HG03280 (cell line): ENCODE data around the gene GPR176.

ENCODE experiments used
- ATAC-seq: cut with Tn5 transposase; IDR thresholded peaks from one replicate; pipeline ENCODE4 v1.9.1; 2021; ENCODE audit warnings: mild to moderate bottlenecking, moderate library complexity; ENCODE audit not compliant: unreplicated experiment

Gene GPR176

DNA sequence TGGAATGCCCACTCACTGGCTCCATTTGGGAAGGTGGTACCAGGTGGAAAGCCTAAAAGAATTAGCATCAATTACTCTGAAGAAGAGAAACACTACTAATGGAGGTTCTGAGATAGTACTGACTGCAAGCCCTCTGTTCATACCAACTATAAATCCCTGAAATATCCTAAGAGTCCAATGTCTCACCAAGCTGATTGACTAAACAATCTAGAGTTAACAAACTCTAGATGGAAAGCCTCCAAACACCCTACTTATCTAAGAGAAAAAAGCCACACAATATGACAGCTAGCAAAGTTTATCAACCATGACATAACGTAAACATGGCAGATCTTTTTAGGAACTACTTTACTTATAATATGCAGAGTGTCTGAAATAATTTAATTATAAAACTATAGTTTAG is 59.2 kb downstream of the GPR176 start:
- no peak for ATAC-seq

DNA sequence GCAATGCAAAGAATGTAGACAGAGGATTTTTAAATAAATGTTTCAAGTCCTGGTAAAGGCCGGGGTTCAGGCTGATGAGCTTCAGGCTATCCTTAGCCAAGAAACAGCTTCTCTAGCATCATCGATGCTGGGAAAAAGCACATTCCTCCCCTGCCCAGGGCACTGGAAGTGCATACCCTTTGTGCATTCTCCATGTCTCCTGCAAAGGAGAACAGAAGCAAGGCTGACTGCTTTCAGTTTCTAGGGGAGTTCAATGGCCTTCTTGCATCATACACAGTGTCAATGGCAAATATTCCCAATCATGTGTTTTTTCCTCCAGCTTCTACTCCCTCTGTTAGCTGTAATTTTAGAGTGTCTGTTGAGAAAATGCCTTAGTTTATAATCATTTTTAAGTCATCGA is 59.9 kb downstream of the GPR176 start:
- ATAC-seq: no peak

DNA sequence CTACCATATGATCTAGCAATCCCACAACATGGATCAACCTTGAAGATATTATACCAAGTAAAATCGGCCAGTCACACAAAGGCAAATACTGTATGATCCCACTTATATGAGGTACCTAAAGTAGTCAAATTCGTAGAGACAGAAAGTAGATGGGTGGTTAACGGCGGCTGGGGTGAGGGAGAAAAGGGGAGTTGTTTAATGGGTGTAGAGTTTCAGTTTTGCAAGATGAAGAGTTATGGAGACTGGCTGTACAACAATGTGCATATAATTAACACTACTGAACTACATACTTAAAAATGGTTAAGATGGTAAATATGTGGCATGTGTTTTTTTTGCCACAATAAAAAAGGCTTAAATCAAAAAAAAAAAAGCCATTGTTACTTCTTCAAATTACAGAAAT is 60.4 kb downstream of the GPR176 start:
- no peak for ATAC-seq

DNA sequence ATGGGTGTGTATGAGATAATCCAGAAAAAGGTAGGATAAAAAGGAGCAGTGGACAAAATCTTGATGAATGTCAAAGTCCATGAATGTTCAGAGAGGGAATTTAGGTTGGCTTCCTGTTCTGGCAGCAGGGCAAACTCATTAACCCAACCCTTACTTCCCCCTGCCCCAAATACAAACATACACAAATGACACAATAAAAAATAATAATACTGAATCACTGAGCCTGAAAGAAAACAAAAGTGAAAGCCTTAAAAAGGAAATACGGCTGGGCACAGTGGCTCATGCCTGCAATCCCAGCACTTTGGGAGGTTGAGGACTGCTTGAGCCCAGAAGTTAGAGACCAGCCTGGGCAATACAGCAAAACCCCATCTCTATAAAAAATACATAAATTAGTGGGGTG is 62.9 kb downstream of the GPR176 start:
- ATAC-seq: no peak

DNA sequence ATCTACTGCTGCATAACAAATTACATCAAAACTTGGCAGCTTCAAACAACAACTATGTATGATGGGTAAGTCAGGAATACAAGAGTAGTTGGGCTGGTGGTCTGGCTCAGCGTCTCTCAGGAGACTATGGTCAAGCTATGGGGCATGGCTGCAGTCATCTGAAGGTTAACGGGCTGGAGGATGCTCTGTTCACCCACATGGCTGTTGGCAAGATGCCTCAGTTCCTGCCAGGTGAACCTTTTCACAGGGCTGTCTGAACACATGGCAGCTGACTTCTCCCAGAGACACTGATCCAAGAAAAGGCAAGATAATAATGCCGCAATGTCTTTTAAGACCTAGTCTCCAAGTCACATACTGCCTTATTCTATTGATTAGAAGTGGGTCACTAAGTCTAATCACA is 63.7 kb downstream of the GPR176 start:
- ATAC-seq: no peak

DNA sequence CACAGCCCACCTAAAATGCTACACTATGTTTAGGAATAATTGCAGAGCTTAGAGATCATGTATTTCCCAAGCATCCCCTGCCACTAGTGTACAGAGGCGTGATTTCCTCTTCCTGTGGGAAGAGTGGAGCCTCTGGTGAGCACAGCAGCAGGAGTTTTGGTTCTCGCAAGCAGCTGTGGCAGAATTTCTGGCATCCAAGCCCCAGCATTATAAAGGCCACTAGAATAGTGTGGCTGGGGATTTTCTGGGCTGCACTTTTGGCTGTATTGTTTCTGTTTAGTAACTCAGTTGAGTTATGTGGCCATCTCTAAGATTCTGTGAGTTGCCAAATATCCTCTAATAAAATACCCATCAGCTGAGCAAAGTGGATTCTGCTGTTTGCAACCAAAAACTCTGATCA is 64.7 kb downstream of the GPR176 start:
- no peak for ATAC-seq

DNA sequence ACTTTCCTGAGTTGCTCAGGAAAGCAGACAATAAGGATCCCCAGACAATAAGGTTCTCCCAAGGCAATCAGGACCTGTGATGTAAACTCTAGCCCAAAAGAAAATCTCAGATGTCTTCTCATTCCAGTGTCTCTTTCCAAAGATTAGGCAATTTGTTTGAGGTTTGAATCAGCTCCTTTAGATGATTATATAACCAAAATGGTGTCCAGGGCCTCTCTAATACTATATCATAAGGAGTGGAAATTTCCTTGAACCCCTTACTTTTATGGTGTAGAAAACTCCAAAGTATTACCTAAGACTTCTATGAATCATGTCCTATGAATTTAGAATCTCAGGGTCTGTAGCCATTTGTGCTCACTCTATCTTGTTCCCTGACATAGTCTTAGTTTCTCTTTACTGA is 65.9 kb downstream of the GPR176 start:
- no peak for ATAC-seq

DNA sequence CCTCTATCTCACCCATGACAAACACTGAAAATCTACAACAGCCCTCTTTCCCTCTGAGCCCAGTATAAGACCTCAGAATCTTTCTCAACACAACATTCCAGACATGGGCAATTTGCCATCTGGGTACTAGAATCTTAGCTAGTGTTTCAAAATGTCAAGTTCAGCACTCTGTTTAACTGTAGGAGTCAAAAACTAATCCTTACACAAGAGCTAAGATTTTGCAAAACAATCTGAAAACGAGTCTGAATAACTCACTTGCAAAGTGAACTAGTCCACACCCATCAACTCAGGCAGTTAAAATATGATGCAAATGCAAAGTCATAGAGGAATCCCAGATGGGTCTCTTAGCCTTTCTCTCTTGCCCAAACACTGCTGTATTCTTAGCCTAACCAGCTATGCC is 67.8 kb downstream of the GPR176 start:
- ATAC-seq: no peak

DNA sequence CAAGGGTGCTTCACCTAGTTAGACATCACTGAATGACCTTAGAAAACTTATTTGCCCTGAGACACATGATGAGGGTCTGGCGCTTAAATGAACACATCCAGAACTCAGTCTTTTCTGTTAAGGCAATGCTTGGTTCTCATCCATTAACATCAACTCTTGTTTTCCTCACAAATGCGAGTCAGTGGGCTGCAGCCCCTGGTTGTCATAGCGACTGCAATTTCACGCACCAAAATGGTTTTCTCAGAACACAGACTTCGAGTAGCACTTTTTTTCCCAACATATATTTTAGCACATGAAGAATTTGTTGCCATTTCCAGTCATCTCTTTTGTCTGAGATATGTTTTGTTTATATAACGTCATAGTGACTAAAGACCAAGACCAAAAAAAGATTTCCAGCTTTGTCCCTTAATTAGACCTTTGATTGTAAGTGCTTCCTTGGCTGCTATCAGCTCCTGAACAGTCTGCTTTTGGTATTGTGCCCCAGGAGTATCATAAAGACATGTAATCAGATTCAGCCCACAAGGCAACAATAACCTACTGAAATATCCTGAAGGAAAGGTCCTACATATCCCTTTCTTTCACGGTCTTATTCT is 68.5 kb downstream of the GPR176 start:
- no peak for ATAC-seq

DNA sequence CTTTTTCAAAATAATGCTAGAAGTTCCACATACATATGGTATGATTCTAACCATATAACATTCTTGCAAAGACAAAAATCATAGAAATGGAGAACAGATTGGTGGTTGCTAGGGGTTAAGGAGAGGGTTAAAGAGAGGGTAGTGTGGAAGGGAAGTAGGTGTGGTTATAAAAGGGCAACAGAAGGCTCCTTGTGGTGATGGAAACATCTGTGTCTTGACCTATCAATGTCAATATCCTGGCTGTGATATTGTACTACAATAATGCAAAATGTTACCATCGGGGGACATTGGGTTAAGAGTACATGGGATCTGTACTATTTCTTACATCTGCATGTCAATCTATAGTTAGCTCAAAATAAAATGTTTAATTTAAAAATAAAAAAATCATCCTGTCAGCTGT is 69.6 kb downstream of the GPR176 start:
- ATAC-seq: no peak

DNA sequence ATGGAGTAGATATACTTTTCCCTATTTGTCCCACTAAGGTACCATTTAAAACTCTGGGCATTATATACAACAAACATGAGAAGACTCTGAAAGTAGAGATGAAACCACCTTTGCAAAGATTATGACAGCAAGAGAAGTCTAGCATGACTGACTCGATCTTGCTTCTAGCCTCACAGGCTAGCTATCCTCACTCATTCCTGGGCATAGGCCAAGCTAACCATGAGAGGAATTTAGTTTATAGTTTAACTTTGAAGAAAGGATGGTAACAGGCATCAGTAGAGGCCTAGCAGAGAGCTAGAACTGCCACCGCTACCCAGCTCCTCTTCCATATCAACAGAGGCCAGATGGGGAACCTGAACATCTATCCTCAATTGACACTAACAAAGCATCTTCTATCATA is 74.0 kb downstream of the GPR176 start:
- ATAC-seq: no peak

DNA sequence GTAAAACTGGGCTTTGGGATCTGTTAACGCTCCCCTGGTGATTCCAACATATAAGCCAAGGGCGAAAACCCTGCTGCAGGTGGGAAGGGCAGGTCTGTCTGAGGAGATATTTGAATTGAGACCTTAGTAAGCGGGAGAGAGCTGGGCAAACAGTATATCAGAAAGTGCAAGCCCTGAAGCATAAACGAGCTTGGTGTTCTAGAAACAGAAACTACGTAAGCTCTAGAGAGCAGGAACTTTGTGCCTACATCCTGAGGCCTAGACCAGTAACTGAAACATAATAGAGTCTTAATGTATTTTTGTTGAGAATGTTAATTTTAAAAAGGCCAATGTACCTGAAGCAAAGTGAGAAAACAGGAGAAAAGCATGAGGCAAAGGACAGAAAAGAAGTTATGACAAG is 74.5 kb downstream of the GPR176 start:
- no peak for ATAC-seq

DNA sequence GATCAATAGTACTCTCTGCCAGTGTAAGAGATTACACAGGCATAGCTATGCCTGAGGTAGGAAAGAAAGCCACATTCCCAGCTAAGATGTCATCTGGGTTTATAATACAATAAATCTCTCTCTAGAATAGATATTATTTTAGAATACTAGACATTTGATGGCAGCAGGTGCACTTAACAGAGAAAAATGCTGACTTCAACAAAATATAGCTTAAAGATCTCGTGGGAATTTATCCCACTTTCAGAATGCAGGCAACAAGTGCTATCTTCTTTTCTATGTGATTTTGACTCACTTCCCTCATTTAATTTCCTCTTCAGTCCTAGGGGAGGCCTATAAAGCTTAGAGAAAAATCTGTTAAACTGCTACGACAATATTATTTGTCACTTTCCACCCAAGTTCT is 76.5 kb downstream of the GPR176 start:
- no peak for ATAC-seq

DNA sequence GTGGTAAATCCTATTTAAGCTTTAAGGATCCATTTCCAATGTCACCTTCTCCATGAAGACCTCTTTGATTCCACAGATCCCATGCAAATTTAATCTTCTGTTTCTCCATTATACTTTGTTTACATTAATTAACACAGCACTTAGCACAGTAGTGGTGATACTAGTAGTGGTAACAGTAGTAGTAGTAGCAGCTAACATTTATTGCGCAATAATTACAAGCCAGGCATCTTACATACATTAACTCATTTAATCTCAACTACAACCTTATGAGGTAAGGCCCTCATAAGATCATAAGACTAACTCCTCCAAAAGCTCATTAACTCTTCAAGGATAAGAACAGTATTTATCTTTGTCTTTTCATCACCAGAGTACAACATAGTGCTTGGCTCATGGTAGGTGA is 82.6 kb downstream of the GPR176 start:
- ATAC-seq: no peak

DNA sequence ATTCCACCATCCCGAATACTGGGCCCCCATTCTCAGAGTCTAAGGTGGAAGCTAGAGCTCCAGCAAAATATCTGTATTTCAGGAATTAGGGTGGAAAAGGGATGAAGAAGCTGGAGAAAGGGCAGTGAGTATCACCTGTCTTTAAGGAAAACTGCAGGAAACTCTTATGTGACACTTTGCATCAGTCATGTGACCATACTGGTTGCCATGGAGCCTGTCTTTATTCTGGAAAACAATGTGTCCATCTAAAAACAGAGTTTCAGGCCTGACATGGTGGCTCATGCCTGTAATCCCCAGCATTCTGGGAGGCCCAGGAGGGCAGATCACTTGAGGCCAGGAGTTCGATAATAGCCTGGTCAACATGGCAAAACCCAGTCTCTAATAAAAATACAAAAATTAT is 84.5 kb downstream of the GPR176 start:
- no peak for ATAC-seq

DNA sequence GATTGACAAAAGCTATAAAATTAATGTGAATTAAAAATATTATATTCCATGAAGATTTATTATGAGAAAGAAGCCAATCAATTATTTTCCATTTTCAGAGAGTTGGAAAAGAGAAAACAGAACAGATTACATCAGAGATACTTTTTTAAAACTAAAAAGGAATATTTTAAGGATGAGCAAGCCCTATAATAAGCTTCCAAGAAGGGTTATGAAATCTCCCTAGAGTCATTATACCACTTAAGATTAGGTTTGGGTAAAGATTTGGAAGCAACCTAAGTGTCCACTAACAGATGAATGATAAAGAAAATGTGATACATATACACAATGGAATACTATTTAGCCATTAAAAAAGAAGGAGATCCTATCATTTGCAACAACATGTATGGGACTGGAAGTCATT is 85.8 kb downstream of the GPR176 start:
- ATAC-seq: no peak

DNA sequence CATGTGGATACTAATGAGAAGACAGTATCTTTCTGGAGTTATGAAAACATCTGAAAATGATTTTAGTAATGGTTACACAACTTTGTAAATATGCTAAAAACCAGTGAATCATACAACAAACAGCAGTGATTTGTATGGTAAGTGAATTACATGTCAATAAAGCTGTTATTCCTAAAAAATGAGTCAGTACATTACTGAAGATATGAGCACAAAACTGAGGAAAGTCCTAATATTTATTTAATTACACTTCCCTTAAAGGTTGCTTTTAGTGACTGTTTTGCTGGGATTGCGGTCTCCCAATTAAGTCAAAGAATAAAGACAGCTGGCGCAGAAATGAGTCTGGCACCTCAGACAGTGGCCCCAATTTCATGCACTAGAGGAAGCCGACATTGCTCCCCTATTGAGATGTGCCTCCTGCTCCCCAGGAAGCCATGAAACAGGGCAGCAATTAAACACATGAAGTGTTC is 86.5 kb downstream of the GPR176 start:
- ATAC-seq: no peak

DNA sequence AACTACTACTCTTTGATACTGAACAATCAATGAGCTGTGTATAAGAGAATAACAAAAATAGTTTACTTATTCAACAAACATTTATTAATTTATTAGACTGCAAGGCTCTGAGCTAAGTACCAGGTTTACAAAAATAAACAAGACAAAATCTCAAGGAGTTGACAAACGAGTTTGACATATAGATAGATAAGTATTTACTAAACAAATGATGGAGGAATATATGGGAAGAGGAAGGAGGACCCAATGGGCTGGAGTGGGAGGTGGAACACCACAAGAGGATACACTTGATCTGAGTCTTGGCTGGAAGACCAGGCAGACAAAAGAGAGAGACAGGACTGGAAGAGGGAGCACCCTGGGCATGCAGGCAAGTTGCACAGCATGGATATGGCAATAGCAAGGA is 89.9 kb downstream of the GPR176 start:
- ATAC-seq: no peak

DNA sequence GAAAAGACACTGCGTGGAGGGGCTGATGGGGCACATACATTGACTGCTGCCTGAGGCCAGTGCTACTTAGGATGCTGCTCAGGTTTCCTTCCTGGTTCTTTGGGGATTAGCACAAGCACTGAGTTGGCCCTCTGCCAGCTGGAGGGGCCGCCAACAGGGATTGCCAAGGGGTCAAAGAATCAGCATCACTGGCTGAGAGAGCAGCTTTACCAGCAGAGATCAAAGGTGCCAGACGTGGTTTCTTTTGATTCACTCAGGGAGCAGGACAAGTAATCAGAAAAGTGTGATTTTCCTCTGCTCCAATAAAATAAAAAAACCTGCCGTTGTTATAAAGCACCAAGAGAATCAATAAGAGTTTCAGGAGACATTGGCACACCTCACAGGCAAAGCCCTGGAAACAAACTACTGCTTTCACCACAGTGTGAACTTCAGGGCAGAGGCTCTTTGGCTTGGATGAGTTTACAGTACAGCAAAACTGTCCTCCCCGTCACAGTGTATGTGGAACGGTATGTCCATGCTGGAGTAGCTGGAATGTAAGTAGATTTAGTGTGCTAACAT is 91.6 kb downstream of the GPR176 start:
- no peak for ATAC-seq

DNA sequence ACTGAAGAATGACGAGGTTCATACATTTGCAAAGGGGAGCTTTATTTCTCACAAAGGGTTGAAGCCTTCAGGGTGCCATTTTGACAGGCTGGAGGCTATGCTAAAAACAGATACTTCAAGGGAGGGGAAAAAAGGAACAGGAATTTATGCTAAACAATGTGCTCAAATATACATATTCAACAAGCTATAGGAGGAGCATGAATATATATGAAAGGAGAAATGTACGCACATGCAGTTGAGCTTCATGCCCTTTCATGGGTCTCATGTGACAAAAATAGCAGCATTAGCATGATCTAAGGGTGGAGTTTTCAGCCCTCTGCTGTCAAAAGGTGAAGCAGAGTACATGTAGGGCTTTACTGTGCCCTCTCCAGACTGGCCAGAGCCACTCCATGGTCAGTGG is 93.1 kb downstream of the GPR176 start:
- ATAC-seq: no peak

DNA sequence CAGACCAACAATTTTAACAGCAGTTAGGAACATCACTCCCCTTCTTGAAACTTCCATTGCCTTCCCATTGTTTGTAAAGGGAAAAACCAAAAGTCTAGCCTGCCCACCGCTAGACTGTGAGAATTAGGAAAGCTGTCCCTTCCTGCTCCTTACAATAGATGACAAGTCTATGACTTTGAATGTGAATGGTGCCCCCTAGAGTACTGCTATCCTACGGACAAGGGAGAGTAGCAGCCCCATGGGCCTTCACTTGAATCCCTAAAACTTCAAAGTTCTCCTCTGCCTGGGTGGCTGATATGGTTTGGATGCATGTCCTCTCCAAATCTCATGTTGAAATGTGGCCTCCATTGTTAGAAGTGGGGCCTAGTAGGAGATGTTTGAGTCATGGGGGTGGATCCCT is 96.4 kb downstream of the GPR176 start:
- ATAC-seq: no peak

DNA sequence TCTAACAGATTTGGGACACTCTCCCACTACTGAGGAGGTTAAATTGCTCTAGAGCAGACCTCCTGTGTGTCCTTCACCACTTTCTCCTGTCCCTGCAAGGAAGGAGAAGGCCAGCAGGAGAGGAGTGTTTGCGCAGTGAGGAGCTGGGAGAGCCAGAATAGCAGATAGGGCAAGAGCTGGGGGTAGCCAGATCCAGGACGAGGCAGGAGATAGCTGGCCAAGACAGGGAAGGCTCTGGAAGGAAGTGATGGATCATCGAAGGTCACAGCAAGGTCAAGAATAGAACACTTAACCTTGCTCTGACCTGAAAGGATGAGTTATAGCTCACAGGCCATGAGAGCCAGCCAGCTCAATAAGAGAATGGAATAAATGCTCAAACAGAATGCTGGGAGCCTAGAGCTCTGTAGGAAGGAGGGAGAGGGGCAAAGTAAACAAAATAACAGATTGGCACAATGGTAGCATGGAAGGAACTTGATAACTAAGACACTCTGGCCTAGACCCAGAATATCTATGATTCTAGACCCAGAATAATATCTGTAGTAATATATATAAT is 99.9 kb downstream of the GPR176 start:
- ATAC-seq: no peak

DNA sequence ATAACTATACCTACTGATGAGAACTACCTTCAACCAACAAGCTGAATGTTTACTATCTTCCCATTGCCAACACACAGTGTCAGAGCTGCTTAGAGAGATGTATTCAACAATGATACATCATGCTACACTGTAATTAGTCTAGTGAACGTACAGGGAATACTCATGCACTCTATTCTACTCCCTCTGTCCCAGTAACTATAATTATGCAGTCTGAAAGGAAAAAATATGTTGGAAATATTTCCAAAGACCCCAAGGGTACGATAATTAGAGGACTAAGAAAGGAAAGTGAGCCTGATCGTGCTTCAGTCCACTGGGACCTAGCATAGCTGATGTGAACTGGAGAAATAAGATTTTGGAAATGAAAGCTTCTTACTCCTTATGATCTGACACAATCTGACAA is 100.5 kb downstream of the GPR176 start:
- ATAC-seq: no peak
